IPS-20b (cell line): ENCODE results near the gene VEPH1.

Experiments
- H3K27ac ChIP-seq: one replicate; pipeline ENCODE4 v1.5.1; 2013; ENCODE audit warnings: low read length
- H3K27me3 ChIP-seq: 2 replicates; pipeline ENCODE4 v1.6.1; 2013; ENCODE audit warnings: mild to moderate bottlenecking, low read length, inconsistent platforms; ENCODE audit not compliant: insufficient read depth
- H3K36me3 ChIP-seq: 2 replicates; pipeline ENCODE4 v1.6.1; 2013; ENCODE audit warnings: low read depth, mild to moderate bottlenecking, inconsistent platforms, low read length, moderate library complexity; ENCODE audit not compliant: insufficient read depth
- H3K4me1 ChIP-seq: 2 replicates; pipeline ENCODE4 v1.6.1; 2013; ENCODE audit warnings: mild to moderate bottlenecking, control low read depth, inconsistent platforms, low read length, moderate library complexity; ENCODE audit not compliant: insufficient read depth
- H3K4me3 ChIP-seq: 2 replicates; pipeline ENCODE4 v1.5.1; 2013; ENCODE audit warnings: mild to moderate bottlenecking, low read length, inconsistent platforms
- H3K9ac ChIP-seq: 2 replicates; pipeline ENCODE4 v1.6.1; 2013; ENCODE audit warnings: low read depth, mild to moderate bottlenecking, inconsistent platforms, low read length, moderate library complexity
- H3K9me3 ChIP-seq: 2 replicates; pipeline ENCODE4 v1.6.1; 2013; ENCODE audit warnings: mild to moderate bottlenecking, low read depth, low read length, inconsistent platforms; ENCODE audit not compliant: insufficient read depth

The VEPH1 gene

DNA sequence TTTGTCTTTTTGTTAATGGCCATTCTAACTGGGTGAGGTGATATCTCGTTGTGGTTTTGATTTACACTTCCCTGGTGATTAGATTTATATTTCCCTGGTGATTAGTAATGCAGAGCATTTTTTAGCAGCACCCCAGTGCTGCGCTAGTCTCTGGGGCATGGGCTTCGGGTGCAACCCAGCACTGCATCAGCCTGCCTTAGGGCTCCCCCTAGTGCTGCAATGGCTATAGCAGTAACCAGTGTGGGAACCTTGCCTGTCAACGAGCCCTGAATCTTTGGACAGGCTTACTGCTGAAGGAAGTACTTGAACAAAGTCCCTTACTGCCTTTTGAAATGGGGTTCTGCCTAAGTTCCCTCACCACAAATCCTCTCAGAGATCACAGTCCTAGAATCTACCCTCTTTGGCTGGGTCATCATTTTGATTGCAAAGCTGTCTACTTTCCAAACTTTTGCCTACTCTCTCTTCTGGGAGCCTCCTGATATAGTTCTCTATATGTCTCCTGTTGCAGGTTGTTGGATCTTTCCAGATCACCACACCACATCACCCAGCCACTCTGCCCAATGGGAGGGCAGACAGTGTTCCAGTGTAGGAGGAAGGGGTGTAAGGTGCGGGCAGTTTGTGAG lies 264.0 kb downstream of the VEPH1 start:
- no peak overlapping the region for H3K27ac ChIP-seq
- H3K27me3 ChIP-seq: no peaks in the 10 kb centered on the region
- H3K36me3 ChIP-seq: no peaks in the 10 kb centered on the region

GRCh38 chr3:157238457-157238856 lies 264.8 kb downstream of the VEPH1 start:
- H3K27ac ChIP-seq: no peak overlapping the region
- no peaks in the 10 kb centered on the region for H3K36me3 ChIP-seq
- H3K9ac ChIP-seq: no peak overlapping the region
- no peak overlapping the region for H3K4me3 ChIP-seq
- H3K9me3 ChIP-seq: no peaks in the 10 kb centered on the region
- no peaks in the 10 kb centered on the region for H3K4me1 ChIP-seq
- H3K27me3 ChIP-seq: no peaks in the 10 kb centered on the region

More for the DNA sequence above, 264.0 kb downstream of the VEPH1 start:
- no peaks in the 10 kb centered on the region for H3K4me1 ChIP-seq
- H3K9ac ChIP-seq: no peak overlapping the region
- no peaks in the 10 kb centered on the region for H3K9me3 ChIP-seq
- H3K4me3 ChIP-seq: no peak overlapping the region

- Histone ChIP-seq H3K4me3 (no peak overlapping the region), H3K9ac (no peak overlapping the region), H3K9me3 (no peaks in the 10 kb centered on the region), H3K27ac (no peak overlapping the region), H3K4me1 (no peaks in the 10 kb centered on the region), H3K36me3 (no peaks in the 10 kb centered on the region), H3K27me3 (no peaks in the 10 kb centered on the region)
Observed at GRCh38 chr3:157237886-157238285, 265.3 kb downstream of the VEPH1 start.

- Histone ChIP-seq H3K27me3 (no peaks in the 10 kb centered on the region), H3K9ac (no peak overlapping the region), H3K4me3 (no peak overlapping the region), H3K4me1 (no peaks in the 10 kb centered on the region), H3K36me3 (no peaks in the 10 kb centered on the region), H3K27ac (no peak overlapping the region), H3K9me3 (no peaks in the 10 kb centered on the region)
Observed at GRCh38 chr3:157235291-157235690, 267.9 kb downstream of the VEPH1 start.

- Histone ChIP-seq H3K4me3 (no peak overlapping the region), H3K9me3 (no peaks in the 10 kb centered on the region), H3K9ac (no peak overlapping the region), H3K27ac (no peak overlapping the region), H3K36me3 (no peaks in the 10 kb centered on the region), H3K27me3 (no peaks in the 10 kb centered on the region), H3K4me1 (no peaks in the 10 kb centered on the region)
Observed at GRCh38 chr3:157233923-157234322, 269.3 kb downstream of the VEPH1 start.

GRCh38 chr3:157232141-157232540 lies 271.1 kb downstream of the VEPH1 start:
- no peaks in the 10 kb centered on the region for H3K4me1 ChIP-seq
- H3K9ac ChIP-seq: no peak overlapping the region
- no peak overlapping the region for H3K4me3 ChIP-seq
- no peak overlapping the region for H3K27ac ChIP-seq
- H3K36me3 ChIP-seq: no peaks in the 10 kb centered on the region
- no peaks in the 10 kb centered on the region for H3K27me3 ChIP-seq
- H3K9me3 ChIP-seq: no peaks in the 10 kb centered on the region

DNA sequence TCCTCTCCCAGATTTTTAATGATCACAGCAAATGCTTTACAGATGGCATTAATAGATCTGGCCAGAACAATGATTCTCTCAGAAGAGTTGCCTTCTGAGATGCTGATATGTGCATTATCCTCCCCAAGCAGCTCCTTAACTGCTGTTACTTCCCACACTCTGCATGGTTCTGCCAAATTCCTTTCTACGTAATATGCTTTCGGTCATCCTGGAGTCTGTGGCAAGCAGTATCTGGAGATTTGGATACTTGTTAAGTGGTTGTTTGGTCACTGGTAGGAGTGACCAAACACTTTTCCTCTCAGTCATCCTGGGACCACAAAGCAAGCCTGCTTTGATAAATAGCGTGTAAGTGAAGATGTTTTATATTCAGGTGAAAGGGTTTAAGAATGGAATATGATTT lies 272.1 kb downstream of the VEPH1 start:
- H3K4me3 ChIP-seq: no peak overlapping the region
- no peaks in the 10 kb centered on the region for H3K36me3 ChIP-seq
- no peak overlapping the region for H3K9ac ChIP-seq
- H3K9me3 ChIP-seq: no peaks in the 10 kb centered on the region
- no peaks in the 10 kb centered on the region for H3K27me3 ChIP-seq
- no peak overlapping the region for H3K27ac ChIP-seq
- H3K4me1 ChIP-seq: no peaks in the 10 kb centered on the region

DNA sequence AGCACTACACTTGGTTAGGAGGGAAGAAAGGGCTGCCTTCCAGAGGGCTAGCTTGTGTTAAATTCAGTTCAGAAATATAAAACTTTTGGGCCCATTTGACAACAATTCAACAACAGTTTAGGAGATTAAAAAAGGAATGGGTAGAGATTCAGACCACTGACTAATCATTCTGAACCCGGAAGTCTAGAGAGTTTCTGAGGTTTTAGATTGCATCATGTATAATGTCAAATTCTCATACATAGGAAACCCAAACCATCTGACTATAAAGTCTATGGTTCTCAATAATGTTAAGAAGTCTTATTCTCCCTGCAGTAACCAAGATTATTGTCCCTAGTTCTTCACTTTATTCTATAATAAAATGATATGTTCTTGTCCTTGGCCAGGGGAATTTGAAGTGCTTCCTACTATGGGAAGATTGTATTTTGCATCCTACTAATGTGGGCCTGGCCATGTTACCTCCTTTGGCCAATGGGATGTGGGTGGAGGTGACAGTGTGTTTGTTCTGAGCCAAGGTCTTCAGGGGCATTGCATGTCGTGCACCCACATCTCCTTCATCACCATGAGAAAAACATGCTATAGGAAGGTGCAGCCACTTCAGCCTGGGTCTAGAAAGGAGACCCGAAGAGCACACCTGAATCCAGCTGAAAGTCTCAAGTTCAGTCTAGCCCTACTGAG lies 276.9 kb downstream of the VEPH1 start:
- no peak overlapping the region for H3K27ac ChIP-seq
- H3K27me3 ChIP-seq: no peaks in the 10 kb centered on the region
- H3K9ac ChIP-seq: no peak overlapping the region

GRCh38 chr3:157225001-157225400 lies 278.2 kb downstream of the VEPH1 start:
- H3K9me3 ChIP-seq: no peaks in the 10 kb centered on the region

More for the DNA sequence above, 276.9 kb downstream of the VEPH1 start:
- Histone ChIP-seq H3K4me3 (no peak overlapping the region), H3K4me1 (no peaks in the 10 kb centered on the region), H3K36me3 (no peaks in the 10 kb centered on the region), H3K9me3 (no peaks in the 10 kb centered on the region)

DNA sequence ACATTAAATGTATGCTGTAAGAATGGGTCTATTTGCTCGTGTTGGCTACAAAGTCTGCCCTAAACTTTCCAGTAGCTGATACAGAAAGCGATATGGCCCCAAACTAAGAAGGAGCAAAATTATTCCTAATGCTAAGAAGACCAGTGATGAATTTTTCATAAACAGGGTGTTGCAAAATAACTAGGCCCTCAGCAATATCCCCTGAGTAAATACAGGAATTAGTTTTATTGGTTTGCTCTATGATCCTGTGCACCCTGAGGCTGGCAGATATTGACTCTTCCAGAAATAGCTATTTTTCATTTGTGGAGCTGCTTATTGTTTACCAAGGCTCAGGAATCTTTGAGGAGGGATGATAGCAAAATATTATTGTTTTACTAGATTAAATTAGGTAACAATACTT lies 282.3 kb downstream of the VEPH1 start:
- Histone ChIP-seq H3K27ac (no peak overlapping the region), H3K4me1 (no peaks in the 10 kb centered on the region), H3K27me3 (no peaks in the 10 kb centered on the region), H3K4me3 (no peak overlapping the region), H3K9ac (no peak overlapping the region), H3K9me3 (no peaks in the 10 kb centered on the region), H3K36me3 (no peaks in the 10 kb centered on the region)

More at GRCh38 chr3:157225001-157225400, 278.2 kb downstream of the VEPH1 start:
- Histone ChIP-seq H3K4me1 (no peaks in the 10 kb centered on the region), H3K27me3 (no peaks in the 10 kb centered on the region), H3K36me3 (no peaks in the 10 kb centered on the region), H3K4me3 (no peak overlapping the region), H3K9ac (no peak overlapping the region), H3K27ac (no peak overlapping the region)

GRCh38 chr3:157220211-157220610 lies 283.0 kb downstream of the VEPH1 start:
- Histone ChIP-seq H3K9ac (no peak overlapping the region), H3K9me3 (no peaks in the 10 kb centered on the region), H3K36me3 (no peaks in the 10 kb centered on the region), H3K27me3 (no peaks in the 10 kb centered on the region), H3K27ac (no peak overlapping the region), H3K4me1 (no peaks in the 10 kb centered on the region), H3K4me3 (no peak overlapping the region)

DNA sequence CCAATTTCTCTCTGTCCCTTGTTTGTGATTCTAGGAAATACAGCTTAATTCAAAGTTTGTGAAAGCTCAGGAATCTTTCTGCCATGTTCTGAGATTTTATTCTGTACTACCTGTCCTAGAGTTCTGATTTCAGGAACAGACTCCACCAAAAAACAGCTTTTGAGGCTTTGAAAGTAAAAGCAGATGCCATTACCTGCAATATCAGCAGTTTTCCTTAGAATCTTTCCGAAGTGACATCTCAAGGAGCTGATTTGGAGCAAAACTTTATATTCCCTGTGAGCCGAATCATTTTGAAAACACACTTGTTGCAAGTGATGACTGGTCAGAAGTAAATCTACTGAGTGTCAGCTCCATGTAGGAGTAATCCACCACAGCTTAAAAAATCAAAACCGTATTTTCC lies 284.0 kb downstream of the VEPH1 start:
- H3K9me3 ChIP-seq: no peaks in the 10 kb centered on the region
- no peak overlapping the region for H3K9ac ChIP-seq
- no peaks in the 10 kb centered on the region for H3K27me3 ChIP-seq
- H3K27ac ChIP-seq: no peak overlapping the region
- no peak overlapping the region for H3K4me3 ChIP-seq
- H3K36me3 ChIP-seq: no peaks in the 10 kb centered on the region
- H3K4me1 ChIP-seq: no peaks in the 10 kb centered on the region
